ENCODE measurements around the gene SPPL3. TPM values are rescaled to one million over a fixed set of nuclear protein-coding genes. Genes with fewer than 3 reads are reported as not detected.
"Not testable (repeated sequence)": the region's sequence is repeated elsewhere in the genome, so short reads cannot be mapped to it uniquely, and the experiment has no call there.

Gene SPPL3
- total RNA-seq, 1 donor = 21.3 TPM

- DNase-seq (ENCODE audit: low read depth in 2 of 3, low spot score in 2 of 3) = no peak
These were observed 17.5 kb upstream of the SPPL3 start for GRCh38 chr12:120921637-120922036.

GRCh38 chr12:120920178-120920577 lies 16.0 kb upstream of the SPPL3 start:
- DNase-seq (ENCODE audit: low read depth in 2 of 3, low spot score in 2 of 3) = no peak

GRCh38 chr12:120917748-120918147 lies 13.6 kb upstream of the SPPL3 start:
- DNase-seq (ENCODE audit: low read depth in 2 of 3, low spot score in 2 of 3) = no peak

- DNase-seq (ENCODE audit: low read depth in 2 of 3, low spot score in 2 of 3) = no peak
These were observed 12.4 kb upstream of the SPPL3 start for GRCh38 chr12:120916561-120916960.

GRCh38 chr12:120914794-120915193 lies 10.6 kb upstream of the SPPL3 start:
- DNase-seq (ENCODE audit: low read depth in 2 of 3, low spot score in 2 of 3) = no peak

- DNase-seq (ENCODE audit: low read depth in 2 of 3, low spot score in 2 of 3) = no peak
These were observed 5.6 kb upstream of the SPPL3 start for GRCh38 chr12:120909633-120910298.

- no peak for DNase-seq (ENCODE audit: low read depth in 2 of 3, low spot score in 2 of 3)
These were observed 1.8 kb upstream of the SPPL3 start for GRCh38 chr12:120905856-120906384.

- DNase-seq (ENCODE audit: low read depth in 2 of 3, low spot score in 2 of 3) = peak; percentile 36 to 47 (median 44)
These were observed 554 bp downstream of the SPPL3 start for GRCh38 chr12:120903412-120904196.

GRCh38 chr12:120902846-120903411 lies 1.2 kb downstream of the SPPL3 start:
- no peak for DNase-seq (ENCODE audit: low read depth in 2 of 3, low spot score in 2 of 3)

GRCh38 chr12:120901818-120902217 lies 2.3 kb downstream of the SPPL3 start:
- no peak for DNase-seq (ENCODE audit: low read depth in 2 of 3, low spot score in 2 of 3)

- not testable (repeated sequence) for DNase-seq (ENCODE audit: low read depth in 2 of 3, low spot score in 2 of 3)
These were observed 3.1 kb downstream of the SPPL3 start for GRCh38 chr12:120901101-120901500.

- DNase-seq (ENCODE audit: low read depth in 2 of 3, low spot score in 2 of 3) = no peak
These were observed 8.6 kb downstream of the SPPL3 start for GRCh38 chr12:120895532-120895931.

- DNase-seq (ENCODE audit: low read depth in 2 of 3, low spot score in 2 of 3) = peak in 2 of 3 donors; percentile 18 to 45
These were observed 11.9 kb downstream of the SPPL3 start for GRCh38 chr12:120892265-120892664.

GRCh38 chr12:120890963-120891362 lies 13.2 kb downstream of the SPPL3 start:
- DNase-seq (ENCODE audit: low read depth in 2 of 3, low spot score in 2 of 3) = no peak

GRCh38 chr12:120887253-120888043 lies 16.7 kb downstream of the SPPL3 start:
- no peak for DNase-seq (ENCODE audit: low read depth in 2 of 3, low spot score in 2 of 3)

- DNase-seq (ENCODE audit: low read depth in 2 of 3, low spot score in 2 of 3) = peak in 1 of 3 donors; percentile 11
These were observed 17.7 kb downstream of the SPPL3 start for GRCh38 chr12:120886199-120887018.

GRCh38 chr12:120885521-120885920 lies 18.6 kb downstream of the SPPL3 start:
- DNase-seq (ENCODE audit: low read depth in 2 of 3, low spot score in 2 of 3) = no peak

GRCh38 chr12:120884644-120885043 lies 19.5 kb downstream of the SPPL3 start:
- no peak for DNase-seq (ENCODE audit: low read depth in 2 of 3, low spot score in 2 of 3)

GRCh38 chr12:120882055-120882555 lies 22.1 kb downstream of the SPPL3 start:
- no peak for DNase-seq (ENCODE audit: low read depth in 2 of 3, low spot score in 2 of 3)

All from hematopoietic multipotent progenitor cell (in vitro differentiated cells).